GM20000 (cell line): ENCODE results near the gene RNF34.

Source experiments
- DNase-seq: peaks from one replicate; pipeline ENCODE4 v3.0.0; 2012; ENCODE audit warnings: low spot score
- CTCF ChIP-seq: IDR thresholded peaks from 2 replicates; pipeline ENCODE4 v1.5.1; 2012; ENCODE audit warnings: mild to moderate bottlenecking, control low read depth; ENCODE audit errors: extremely low read depth, missing control alignments

The RNF34 gene

GRCh38 chr12:121455766-121456420, 56.0 kb downstream of the RNF34 start:
- no peak for DNase-seq
- no peak for TF ChIP-seq CTCF

- no peak for TF ChIP-seq CTCF
- DNase-seq, result no peak
Observed at GRCh38 chr12:121456551-121456950, 56.6 kb downstream of the RNF34 start.

DNA sequence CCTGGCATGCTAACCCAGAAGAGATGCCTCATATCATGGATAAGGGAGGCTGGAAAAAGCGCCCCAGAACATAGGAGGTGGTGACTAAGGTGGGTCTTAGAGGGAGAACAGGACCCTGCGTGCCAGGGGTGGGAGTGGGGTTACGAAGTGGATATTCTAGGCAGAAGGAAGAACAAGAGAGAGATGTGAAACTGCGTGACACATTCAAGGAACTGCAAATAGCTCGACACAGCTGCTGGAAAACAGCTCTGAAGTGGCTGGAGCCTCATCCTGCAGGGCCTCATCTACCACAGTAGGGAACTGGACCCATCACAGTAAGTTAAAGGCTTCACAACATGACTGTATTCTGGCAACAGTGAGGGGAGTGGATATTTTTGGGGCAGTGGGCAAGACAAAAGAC, 61.1 kb downstream of the RNF34 start:
- DNase-seq, result no peak
- no peak for TF ChIP-seq CTCF

DNA sequence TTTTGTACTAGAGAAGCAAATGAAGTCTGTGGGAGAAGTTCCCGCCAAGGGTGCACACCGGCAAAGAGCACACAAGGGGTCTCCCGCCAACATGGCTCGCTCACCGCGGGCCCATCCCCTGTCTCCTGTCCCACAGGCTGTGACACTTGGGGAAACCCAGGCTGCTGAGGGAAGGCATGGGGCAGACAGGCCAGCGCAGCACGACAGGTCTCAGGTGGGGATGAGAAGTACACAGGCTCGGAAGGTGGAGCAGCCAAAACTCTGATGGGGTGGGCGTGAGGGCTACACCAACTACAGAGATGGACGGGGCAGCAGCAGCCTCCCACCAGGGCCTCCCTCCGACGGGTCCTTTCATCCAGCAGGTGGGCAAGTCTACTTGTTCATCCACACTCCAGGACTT, 64.4 kb downstream of the RNF34 start:
- no peak for DNase-seq
- no peak for TF ChIP-seq CTCF

GRCh38 chr12:121465921-121466793, 66.2 kb downstream of the RNF34 start:
- peak; percentile 63 for DNase-seq
- TF ChIP-seq CTCF, result no peak

- peak; percentile 99 for DNase-seq
- no peak for TF ChIP-seq CTCF
Observed at GRCh38 chr12:121466794-121467637, 67.1 kb downstream of the RNF34 start.
